H9 (cell line): ENCODE measurements around the gene SPRY2. TPM values are rescaled to one million over a fixed set of nuclear protein-coding genes. Genes with fewer than 3 reads are reported as not detected.
A peak's percentile ranks its signal among the peaks of the same experiment; 100 is the strongest.

ENCODE experiments used
- DNase-seq: peaks from one replicate; pipeline ENCODE4 v3.0.0-alpha.2; 2017
- H2AFZ ChIP-seq: one replicate; pipeline ENCODE4 v1.6.1; 2013; ENCODE audit warnings: mild to moderate bottlenecking, low read length, control low read depth, moderate library complexity
- H2AK5ac ChIP-seq: 2 replicates; pipeline ENCODE4 v1.6.1; 2013; ENCODE audit warnings: low read length, control low read depth, mixed read lengths; ENCODE audit not compliant: insufficient read length
- H2BK120ac ChIP-seq: one replicate; pipeline ENCODE4 v1.6.1; 2013; ENCODE audit warnings: low read depth, mild to moderate bottlenecking, low read length, control low read depth, inconsistent platforms; ENCODE audit not compliant: poor library complexity, severe bottlenecking
- H2BK12ac ChIP-seq: 2 replicates; pipeline ENCODE4 v1.6.1; 2013; ENCODE audit warnings: low read length, control low read depth, mixed read lengths, low read depth; ENCODE audit not compliant: insufficient read length
- H2BK15ac ChIP-seq: 2 replicates; pipeline ENCODE4 v1.6.1; 2013; ENCODE audit warnings: low read depth, low read length, control low read depth
- H2BK20ac ChIP-seq: one replicate; pipeline ENCODE4 v1.6.1; 2013; ENCODE audit warnings: low read depth, mild to moderate bottlenecking, low read length, control low read depth, inconsistent platforms; ENCODE audit not compliant: poor library complexity, severe bottlenecking
- H2BK5ac ChIP-seq: 2 replicates; pipeline ENCODE4 v1.6.1; 2013; ENCODE audit warnings: low read length, control low read depth, mixed read lengths; ENCODE audit not compliant: insufficient read length
- H3K14ac ChIP-seq: 2 replicates; pipeline ENCODE4 v1.6.1; 2013; ENCODE audit warnings: low read length, control low read depth; ENCODE audit not compliant: insufficient read depth
- H3K18ac ChIP-seq: 2 replicates; pipeline ENCODE4 v1.6.1; 2013; ENCODE audit warnings: low read depth, mild to moderate bottlenecking, mixed read lengths, low read length, control low read depth; ENCODE audit not compliant: insufficient read length
- H3K23ac ChIP-seq: 2 replicates; pipeline ENCODE4 v1.6.1; 2013; ENCODE audit warnings: low read length, control low read depth, mixed read lengths, low read depth; ENCODE audit not compliant: insufficient read length
- H3K23me2 ChIP-seq: 2 replicates; pipeline ENCODE4 v1.6.1; 2013; ENCODE audit warnings: low read depth, mild to moderate bottlenecking, mixed read lengths, low read length, control low read depth; ENCODE audit not compliant: insufficient read length, poor library complexity, severe bottlenecking
- H3K27ac ChIP-seq: 2 replicates; pipeline ENCODE4 v1.5.1; 2013; ENCODE audit warnings: low read length, control low read depth, mixed read lengths, low read depth; ENCODE audit not compliant: insufficient read length
- H3K27me3 ChIP-seq: 2 replicates; pipeline ENCODE4 v1.6.1; 2013; ENCODE audit warnings: low read length, control low read depth, inconsistent platforms; ENCODE audit not compliant: insufficient read depth
- H3K4ac ChIP-seq: 2 replicates; pipeline ENCODE4 v1.6.1; 2013; ENCODE audit warnings: low read depth, mild to moderate bottlenecking, control low read depth, inconsistent platforms, low read length, moderate library complexity
- H3K4me1 ChIP-seq: 2 replicates; pipeline ENCODE4 v1.6.1; 2013; ENCODE audit warnings: low read length, control low read depth, inconsistent platforms; ENCODE audit not compliant: insufficient read depth
- H3K4me2 ChIP-seq: 2 replicates; pipeline ENCODE4 v1.6.1; 2013; ENCODE audit warnings: low read length, control low read depth, mixed read lengths; ENCODE audit not compliant: insufficient read length, insufficient read depth
- H3K56ac ChIP-seq: 2 replicates; pipeline ENCODE4 v1.6.1; 2013; ENCODE audit warnings: low read depth, mild to moderate bottlenecking, mixed read lengths, low read length, control low read depth; ENCODE audit not compliant: insufficient read length
- H3K79me1 ChIP-seq: 2 replicates; pipeline ENCODE4 v1.6.1; 2013; ENCODE audit warnings: low read depth, mild to moderate bottlenecking, moderate library complexity, low read length, control low read depth, inconsistent platforms; ENCODE audit not compliant: insufficient read depth, poor library complexity, severe bottlenecking
- H3K79me2 ChIP-seq: 2 replicates; pipeline ENCODE4 v1.6.1; 2013; ENCODE audit warnings: low read length, control low read depth, inconsistent platforms; ENCODE audit not compliant: insufficient read depth
- H3K9ac ChIP-seq: 2 replicates; pipeline ENCODE4 v1.6.1; 2013; ENCODE audit warnings: low read length, control low read depth, mixed read lengths; ENCODE audit not compliant: insufficient read length; ENCODE audit errors: extremely low read depth
- H3K9me3 ChIP-seq: one replicate; pipeline ENCODE4 v1.6.1; 2013; ENCODE audit warnings: low read depth, low read length, inconsistent platforms; ENCODE audit not compliant: control insufficient read depth
- H3T11ph ChIP-seq: one replicate; pipeline ENCODE4 v1.6.1; 2013; ENCODE audit warnings: mild to moderate bottlenecking, low read length, control low read depth, inconsistent platforms
- H4K20me1 ChIP-seq: one replicate; pipeline ENCODE4 v1.6.1; 2013; ENCODE audit not compliant: control insufficient read depth, insufficient read length, insufficient read depth
- H4K5ac ChIP-seq: 2 replicates; pipeline ENCODE4 v1.6.1; 2013; ENCODE audit warnings: low read depth, mild to moderate bottlenecking, mixed read lengths, low read length, control low read depth; ENCODE audit not compliant: insufficient read length
- H4K8ac ChIP-seq: replicated peaks from 2 replicates; pipeline ENCODE4 v1.6.1; 2013; ENCODE audit warnings: low read length, control low read depth, mixed read lengths, low read depth; ENCODE audit not compliant: insufficient read length
- H4K91ac ChIP-seq: 2 replicates; pipeline ENCODE4 v1.6.1; 2013; ENCODE audit warnings: low read depth, mild to moderate bottlenecking, moderate library complexity, mixed read lengths, low read length, control low read depth; ENCODE audit not compliant: insufficient read length
- H3K27ac Mint-ChIP-seq, 3 experiments: 2 replicates in 2 of 3; 3 replicates in 1 of 3; pipeline ENCODE4 v1.8.0; 2020 to 2021; ENCODE audit warnings: mixed read lengths in 3 of 3, mild to moderate bottlenecking in 1 of 3, moderate library complexity in 1 of 3
- H3K27me3 Mint-ChIP-seq: 2 replicates; pipeline ENCODE4 v1.8.0; 2021; ENCODE audit warnings: low read depth, mild to moderate bottlenecking, moderate library complexity, mixed read lengths
- H3K36me3 Mint-ChIP-seq, 3 experiments: 2 replicates in 2 of 3; 3 replicates in 1 of 3; pipeline ENCODE4 v1.8.0; 2020 to 2021; ENCODE audit warnings: low read depth in 3 of 3, mixed read lengths in 3 of 3; ENCODE audit not compliant: insufficient read depth in 1 of 3
- H3K4me1 Mint-ChIP-seq, 2 experiments: 2 replicates each; pipeline ENCODE4 v1.8.0; 2020; ENCODE audit warnings: mixed read lengths in 2 of 2
- H3K4me3 Mint-ChIP-seq, 2 experiments: 2 replicates in 1 of 2; 3 replicates in 1 of 2; pipeline ENCODE4 v1.8.0; 2020 to 2021; ENCODE audit warnings: mild to moderate bottlenecking in 2 of 2, mixed read lengths in 2 of 2, moderate library complexity in 1 of 2
- H3K9me3 Mint-ChIP-seq, 2 experiments: 2 replicates in 1 of 2; 3 replicates in 1 of 2; pipeline ENCODE4 v1.8.0; 2020; ENCODE audit warnings: mild to moderate bottlenecking in 2 of 2, mixed read lengths in 2 of 2, moderate library complexity in 1 of 2
- WGBS: extraction: QIAGEN DNeasy Blood & Tissue Kit; methylation state at CpG from one replicate; pipeline ENCODE4 v1.1.7; 2013; ENCODE audit warnings: missing lambda C conversion rate, low lambda C conversion rate, mixed read lengths; ENCODE audit not compliant: insufficient read length; ENCODE audit errors: extremely low coverage; 5-methylcytosine and 5-hydroxymethylcytosine counted together
- total RNA-seq: library from RNA; stranded (reverse); gene quantifications from 2 replicates; pipeline ENCODE4 v1.2.1, GENCODE V29; 2021
- TF ChIP-seq, protein P1 (sequence below): fragments of 200-600 bp; sonication (generic); conservative IDR thresholded peaks from 3 replicates; pipeline ENCODE4 v1.8.0; 2021; ENCODE audit warnings: antibody characterized with exemption, mild to moderate bottlenecking

SPRY2 gene
- total RNA-seq, 1 experiment from 2014 or later: 56.4 TPM

DNA sequence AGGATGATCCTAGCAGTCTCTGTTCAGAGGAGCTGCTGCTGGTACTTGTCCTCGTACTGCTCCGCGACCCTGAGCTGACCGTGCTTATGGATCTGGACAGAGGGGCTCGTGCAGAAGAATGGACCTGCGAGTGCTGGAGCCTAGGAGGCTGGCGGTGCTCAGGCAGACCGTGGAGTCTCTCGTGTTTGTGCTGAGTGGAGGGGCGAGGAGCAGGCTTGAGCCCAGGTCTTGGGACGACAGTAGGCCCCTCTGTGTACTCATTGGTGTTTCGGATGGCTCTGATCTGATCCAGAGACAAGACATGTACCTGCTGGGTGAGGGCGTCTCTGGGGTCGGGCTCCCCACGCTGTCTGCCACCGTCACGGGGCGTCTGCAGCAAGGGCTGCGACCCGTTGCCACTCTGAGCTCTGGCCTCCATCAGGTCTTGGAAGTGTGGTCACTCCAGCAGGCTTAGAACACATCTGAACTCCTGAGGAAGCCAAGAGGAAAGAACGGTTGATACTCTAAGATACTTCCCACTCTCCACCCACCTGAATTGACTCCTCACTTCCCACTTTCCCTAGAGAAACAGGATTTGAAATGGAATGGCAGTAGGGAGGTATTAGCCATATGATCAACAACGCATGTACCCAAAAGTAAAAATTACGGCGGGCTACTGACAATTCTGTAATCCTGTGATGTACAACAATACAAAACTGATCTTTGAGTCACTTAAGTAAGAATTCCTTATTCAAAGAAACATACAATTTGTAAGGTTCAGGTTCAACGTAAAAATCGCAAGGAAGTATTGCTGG, 3.4 kb downstream of the SPRY2 start:
- H3T11ph ChIP-seq: no peak overlapping the region
- no CpG with 5 or more reads among the region's 26 CpGs for WGBS
- H3K9me3 ChIP-seq: no peaks in the 10 kb centered on the region
- DNase-seq: no peak
- H3K79me1 ChIP-seq: no peaks in the 10 kb centered on the region
- H4K91ac ChIP-seq: no peak overlapping the region
- H3K4ac ChIP-seq: no peak overlapping the region
- H3K9ac ChIP-seq: no peak overlapping the region
- no peak overlapping the region for H4K5ac ChIP-seq
- no peak overlapping the region for H2BK120ac ChIP-seq
- H2BK12ac ChIP-seq: no peak overlapping the region
- H3K27me3 Mint-ChIP-seq: no peaks in the 10 kb centered on the region
- no peak overlapping the region for H2BK20ac ChIP-seq
- peaks cover 16% of the 10 kb centered on the region for H3K23me2 ChIP-seq
- H3K18ac ChIP-seq: no peak overlapping the region
- H4K20me1 ChIP-seq: peaks cover 2% of the 10 kb centered on the region
- H3K4me3 Mint-ChIP-seq: no peak overlapping the region
- H3K27me3 ChIP-seq: no peaks in the 10 kb centered on the region
- peaks cover 6% of the 10 kb centered on the region; the same call in 1 of the 2 replicates for H3K4me1 ChIP-seq
- peaks cover 0 to 3% of the 10 kb centered on the region in 2 experiments; a peak in 2 of 5 replicates for H3K9me3 Mint-ChIP-seq
- no peak overlapping the region for H2AFZ ChIP-seq
- peaks cover 15 to 31% of the 10 kb centered on the region in 2 experiments for H3K4me1 Mint-ChIP-seq
- H3K36me3 Mint-ChIP-seq: peaks cover 30 to 47% (median 38%) of the 10 kb centered on the region in 3 experiments
- no peak overlapping the region for H3K27ac ChIP-seq
- no peak overlapping the region for H4K8ac ChIP-seq
- TF ChIP-seq, protein P1, sequence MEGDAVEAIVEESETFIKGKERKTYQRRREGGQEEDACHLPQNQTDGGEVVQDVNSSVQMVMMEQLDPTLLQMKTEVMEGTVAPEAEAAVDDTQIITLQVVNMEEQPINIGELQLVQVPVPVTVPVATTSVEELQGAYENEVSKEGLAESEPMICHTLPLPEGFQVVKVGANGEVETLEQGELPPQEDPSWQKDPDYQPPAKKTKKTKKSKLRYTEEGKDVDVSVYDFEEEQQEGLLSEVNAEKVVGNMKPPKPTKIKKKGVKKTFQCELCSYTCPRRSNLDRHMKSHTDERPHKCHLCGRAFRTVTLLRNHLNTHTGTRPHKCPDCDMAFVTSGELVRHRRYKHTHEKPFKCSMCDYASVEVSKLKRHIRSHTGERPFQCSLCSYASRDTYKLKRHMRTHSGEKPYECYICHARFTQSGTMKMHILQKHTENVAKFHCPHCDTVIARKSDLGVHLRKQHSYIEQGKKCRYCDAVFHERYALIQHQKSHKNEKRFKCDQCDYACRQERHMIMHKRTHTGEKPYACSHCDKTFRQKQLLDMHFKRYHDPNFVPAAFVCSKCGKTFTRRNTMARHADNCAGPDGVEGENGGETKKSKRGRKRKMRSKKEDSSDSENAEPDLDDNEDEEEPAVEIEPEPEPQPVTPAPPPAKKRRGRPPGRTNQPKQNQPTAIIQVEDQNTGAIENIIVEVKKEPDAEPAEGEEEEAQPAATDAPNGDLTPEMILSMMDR: no peak
- H2BK15ac ChIP-seq: no peak overlapping the region
- peak overlapping the region in 2 of 3 experiments; percentile 34 to 89; a peak in 2 of 7 replicates for H3K27ac Mint-ChIP-seq
- peaks cover 48% of the 10 kb centered on the region for H3K79me2 ChIP-seq
- no peak overlapping the region for H2AK5ac ChIP-seq
- no peak overlapping the region for H3K14ac ChIP-seq
- H3K56ac ChIP-seq: no peak overlapping the region
- H2BK5ac ChIP-seq: no peak overlapping the region
- no peak overlapping the region for H3K23ac ChIP-seq
- H3K4me2 ChIP-seq: peak overlapping the region; percentile 76
